ENCODE results near the gene RAD9A.

The RAD9A gene

DNA sequence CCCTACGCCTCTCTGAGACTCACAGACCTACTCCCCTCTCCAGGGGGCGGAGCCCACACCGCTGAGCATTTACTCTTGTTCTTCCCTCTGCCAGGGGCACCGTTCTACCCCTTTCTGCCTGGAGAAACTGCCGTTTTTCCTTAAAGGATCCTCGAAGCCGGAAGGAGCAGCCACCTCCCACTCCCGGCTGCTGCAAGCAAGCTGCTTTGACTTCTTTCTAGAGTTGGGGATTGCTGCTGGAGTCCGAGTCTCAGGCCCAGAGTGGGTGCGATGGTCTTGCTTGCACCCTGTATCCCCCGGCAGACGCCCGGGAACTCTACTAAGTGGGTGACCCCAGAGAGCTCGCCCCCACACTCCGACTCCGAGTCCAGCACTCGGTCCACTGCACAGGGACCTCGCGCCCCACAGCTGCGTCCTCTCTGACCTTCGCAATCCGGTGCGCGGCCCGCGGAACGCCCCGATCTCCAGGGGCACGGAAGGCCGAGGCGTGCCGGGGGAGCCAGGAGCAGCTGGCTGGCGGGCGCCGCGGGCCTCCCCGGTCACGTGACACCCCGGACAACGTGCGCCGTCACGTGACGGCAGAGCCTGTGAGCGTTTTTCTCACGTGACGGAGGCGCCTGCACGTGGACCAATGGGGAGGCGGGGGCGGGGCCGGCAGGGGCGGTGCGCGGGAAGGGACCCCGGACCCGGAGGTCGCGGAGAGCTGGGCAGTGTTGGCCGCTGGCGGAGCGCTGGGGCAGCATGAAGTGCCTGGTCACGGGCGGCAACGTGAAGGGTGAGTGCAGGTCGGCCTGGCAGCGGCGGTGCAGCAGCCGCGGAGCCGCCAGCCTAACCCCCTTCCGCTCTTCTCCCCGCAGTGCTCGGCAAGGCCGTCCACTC is at the start of gene RAD9A:
RAD9A (plus strand) TSS at position 683 of the 879 bp plus-strand sequence; CDS start at position 742, 59 bp downstream.
- FAIRE-seq: no peak

GRCh38 chr11:67344264-67344663 is 47.5 kb upstream of the RAD9A start:
- FAIRE-seq: no peak

GRCh38 chr11:67345247-67345919 is 46.4 kb upstream of the RAD9A start:
- no peak for FAIRE-seq

DNA sequence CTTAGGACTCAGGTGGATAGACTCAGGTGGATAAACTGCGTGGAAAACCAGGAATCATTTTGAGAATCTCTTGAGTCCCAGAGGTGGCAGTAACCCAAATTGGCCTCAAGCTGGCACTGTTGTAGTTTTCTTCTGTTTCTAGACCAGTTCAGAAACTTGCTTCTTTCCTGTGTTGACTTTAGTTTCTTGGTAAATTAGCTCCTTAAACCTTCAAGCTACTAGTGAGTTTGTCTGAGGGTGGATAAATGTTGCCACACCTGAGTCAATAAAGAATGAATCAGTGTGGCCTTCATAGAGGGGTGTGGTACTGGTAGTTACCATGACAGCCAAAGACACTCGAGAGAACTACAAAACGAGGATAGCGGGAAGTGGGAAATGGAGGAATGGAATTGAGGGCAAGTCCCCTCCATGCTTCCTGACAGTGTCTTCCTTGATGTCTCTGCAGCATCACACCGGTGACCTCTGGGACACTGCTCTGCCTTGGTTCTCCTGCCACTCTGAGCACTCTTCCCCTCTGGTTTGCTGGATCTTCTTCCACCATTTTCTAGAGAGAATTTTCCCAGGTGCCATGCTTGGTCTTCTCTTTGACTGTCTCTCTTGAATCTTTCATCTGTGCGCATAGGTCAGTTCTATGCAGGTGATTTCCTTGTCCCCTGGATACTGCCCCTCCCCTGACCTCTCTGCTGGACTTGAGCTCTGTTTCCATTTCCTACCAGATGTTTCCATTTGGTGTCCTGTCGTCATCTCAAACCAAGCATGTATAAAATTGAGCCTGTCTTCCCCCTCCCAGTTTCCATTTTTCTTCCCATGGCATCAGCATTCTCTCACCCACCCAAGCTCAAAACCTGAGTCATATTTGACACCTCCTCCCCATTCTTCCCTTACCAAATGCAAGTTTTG is 45.6 kb upstream of the RAD9A start:
- no peak for FAIRE-seq

- FAIRE-seq: no peak
These were observed 43.6 kb upstream of the RAD9A start for GRCh38 chr11:67347964-67348749.

DNA sequence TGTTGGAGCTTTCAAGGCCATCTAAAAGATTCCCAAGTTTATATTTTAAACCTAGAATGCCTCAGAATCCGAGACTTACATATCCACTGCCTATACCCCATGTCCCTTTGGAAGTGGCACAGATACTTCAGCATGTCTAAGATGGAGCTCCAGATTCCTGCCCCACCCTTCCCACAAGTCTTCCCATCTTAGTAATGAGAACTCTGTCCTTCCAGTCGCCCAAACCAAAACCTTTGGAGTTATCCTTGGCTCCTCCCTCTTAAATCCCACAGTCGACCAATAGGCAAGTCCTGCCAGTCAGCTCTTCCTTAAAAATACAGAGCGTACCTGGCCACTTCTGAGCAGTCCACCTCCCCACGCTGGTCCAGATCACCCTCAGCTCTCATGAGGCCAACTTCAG is 42.8 kb upstream of the RAD9A start:
- no peak for FAIRE-seq

DNA sequence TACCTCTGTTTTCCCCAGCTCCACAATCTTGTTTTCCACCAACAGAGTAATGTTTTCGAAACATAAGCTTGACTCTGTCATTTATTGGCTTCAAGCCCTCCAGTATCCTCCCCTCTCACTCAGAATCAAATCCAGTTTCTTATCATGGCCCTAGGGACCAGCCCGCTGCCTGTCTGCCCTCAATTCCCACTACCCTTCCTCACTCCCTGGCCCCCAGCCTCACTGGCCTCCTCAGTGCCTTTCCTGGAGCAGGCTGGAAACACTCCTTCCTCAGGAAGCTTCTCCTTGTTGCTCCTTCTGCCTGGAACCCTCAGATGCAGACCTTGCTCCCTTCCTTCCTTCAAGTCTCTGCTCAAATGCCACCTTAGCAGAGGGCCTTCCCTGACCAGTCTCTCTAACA is 42.3 kb upstream of the RAD9A start:
- no peak for FAIRE-seq

DNA sequence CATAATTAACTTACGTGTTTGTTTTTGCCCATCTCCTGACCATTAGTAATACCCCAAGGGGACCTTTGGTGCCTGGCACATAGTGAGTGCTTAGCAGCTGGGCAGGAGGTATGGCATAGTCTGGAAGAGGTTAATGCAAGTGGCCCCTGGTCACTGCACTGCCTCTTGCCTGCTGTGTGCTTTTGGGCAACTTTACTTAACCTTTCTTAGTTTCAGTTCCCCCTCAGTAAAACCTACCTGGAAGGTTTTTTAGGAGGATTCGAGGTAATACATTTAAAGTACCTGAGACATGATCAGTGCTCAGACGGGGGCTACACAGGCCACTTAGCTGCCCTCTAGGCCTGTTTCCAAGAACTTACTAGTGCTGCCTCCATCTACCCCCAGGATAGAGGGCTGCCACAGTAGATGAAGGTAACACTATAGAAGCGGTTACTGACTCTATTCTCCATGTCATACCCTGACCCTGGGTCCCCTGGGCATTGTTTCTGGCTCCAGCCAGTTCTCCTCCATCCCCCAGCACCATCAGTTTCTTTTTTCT is 41.8 kb upstream of the RAD9A start:
- no peak for FAIRE-seq

GRCh38 chr11:67351275-67352005 is 40.3 kb upstream of the RAD9A start:
- FAIRE-seq: no peak

DNA sequence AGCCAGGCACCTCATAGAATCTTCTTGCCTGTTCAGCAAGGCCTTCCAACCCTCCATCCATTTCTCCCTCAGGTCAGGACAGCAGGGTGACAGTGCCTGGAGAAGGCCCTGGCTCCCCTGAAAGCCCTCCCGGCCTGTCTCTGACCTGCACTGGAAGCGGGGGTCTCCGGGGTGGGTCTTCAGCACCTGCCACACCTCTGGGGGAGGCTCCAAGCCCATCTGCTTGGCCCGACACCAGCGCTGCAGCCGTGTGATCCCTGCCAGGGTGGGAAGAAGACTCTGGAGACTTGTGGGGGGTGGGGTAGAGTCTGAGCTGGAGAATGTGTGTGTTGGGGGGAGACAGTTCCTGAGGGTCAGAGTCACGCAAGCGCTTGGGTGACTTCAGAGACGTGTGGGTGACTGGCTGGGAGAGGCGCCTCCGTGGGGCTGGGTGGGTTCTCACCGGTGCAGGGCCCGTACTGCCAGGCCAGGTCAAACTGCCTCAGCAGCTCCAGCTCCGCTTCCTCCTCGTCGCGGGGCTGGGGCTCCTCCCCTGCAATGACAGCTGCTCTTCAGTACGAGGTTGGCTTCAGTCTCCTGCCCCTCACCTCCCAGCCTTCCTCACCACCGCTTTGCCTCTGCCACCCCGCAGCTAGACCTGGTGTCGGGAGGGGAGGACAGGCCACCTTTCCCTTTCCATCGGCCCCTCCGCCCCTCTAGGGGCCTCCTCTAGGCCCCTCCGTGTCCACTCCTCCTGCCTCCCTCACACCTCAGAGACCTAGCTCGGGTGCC is 39.1 kb upstream of the RAD9A start:
- FAIRE-seq: no peak

- no peak for FAIRE-seq
These were observed 38.3 kb upstream of the RAD9A start, which contains the start of gene POLD4 for GRCh38 chr11:67353317-67354074. Gene POLD4, minus strand, starts transcription at chr11:67353546. Its CDS starts 147 bp downstream, at chr11:67353399.

DNA sequence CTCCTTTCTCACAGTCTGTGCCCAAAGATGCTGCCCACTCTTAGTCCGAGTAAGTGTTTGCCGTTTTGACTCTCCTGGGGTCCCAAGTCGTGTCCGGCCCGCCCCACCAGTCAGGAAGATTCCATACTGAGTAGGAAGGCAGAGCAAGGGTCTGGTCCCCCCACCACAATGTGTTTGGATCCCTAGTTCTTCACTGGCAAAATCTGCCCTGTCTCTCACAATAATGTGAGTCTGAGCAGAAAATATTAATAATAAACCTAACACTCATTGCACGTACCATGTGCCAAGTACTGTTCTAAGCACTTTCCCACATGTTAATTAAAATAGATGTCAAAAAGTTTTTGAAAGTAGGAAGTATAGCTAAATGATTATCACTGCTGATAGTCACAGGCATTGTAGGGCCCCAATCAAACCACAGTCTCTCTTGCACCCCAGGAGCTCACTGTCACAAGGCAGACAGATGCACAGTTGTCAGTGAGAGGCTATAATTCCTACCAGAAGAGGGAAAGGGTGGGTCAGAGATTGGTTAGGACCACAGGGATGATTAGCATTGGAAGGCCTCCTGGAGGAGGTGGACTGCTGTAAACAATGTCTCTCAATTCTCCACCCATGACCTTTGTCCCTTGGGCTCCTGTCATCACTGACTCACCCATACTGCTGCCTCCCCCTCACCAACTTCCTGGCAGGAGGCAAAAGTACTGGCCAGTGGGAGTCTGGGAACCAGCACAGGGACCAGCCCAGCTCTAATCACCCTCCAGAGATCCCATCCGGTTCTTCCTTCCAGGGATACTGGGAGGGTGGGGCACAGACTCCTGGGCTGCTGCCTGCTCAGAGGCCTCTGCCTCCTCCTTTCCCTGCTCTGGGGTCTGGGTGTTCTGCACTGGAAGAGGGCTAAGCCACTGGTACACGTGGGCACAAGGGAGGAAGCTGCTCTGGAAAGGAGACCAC is 37.4 kb upstream of the RAD9A start:
- no peak for FAIRE-seq

DNA sequence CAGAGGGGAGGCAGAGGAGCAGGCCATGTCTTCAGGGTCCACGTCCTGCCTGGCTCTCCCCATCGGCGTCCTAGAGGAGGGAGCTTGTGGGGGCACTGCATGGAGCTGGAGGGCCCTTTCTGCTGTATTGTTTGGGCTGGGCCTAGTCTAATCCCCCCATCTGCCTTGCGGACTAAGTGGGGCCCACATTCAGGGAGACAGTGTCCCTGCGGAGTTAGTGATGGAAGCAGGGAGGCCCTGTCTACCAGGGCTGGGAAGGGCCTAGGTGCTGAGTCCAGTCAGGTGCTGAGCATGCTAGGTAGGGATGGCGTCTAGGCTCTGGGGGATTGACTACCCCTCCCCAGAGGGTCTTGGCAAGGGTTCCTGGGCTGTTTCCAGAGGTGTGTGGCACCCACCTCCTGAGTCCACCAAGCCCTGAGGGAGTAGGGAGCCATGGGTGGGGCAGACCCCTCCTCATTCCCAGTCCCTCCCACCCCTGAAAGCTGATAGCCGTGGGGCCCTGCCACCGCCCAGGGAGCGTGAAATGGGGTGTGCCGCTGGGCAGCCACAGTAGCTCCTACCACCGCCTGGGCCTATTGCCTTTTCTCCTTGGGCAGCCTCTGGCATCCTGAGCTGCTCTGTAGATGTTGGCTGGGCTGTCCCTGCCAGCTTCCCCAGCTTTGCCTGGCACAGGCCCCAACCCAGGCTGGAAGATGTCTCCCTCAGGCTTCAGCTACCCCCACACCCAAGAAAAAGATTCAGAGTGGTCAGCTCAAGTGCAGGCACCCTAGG is 36.6 kb upstream of the RAD9A start:
- no peak for FAIRE-seq

DNA sequence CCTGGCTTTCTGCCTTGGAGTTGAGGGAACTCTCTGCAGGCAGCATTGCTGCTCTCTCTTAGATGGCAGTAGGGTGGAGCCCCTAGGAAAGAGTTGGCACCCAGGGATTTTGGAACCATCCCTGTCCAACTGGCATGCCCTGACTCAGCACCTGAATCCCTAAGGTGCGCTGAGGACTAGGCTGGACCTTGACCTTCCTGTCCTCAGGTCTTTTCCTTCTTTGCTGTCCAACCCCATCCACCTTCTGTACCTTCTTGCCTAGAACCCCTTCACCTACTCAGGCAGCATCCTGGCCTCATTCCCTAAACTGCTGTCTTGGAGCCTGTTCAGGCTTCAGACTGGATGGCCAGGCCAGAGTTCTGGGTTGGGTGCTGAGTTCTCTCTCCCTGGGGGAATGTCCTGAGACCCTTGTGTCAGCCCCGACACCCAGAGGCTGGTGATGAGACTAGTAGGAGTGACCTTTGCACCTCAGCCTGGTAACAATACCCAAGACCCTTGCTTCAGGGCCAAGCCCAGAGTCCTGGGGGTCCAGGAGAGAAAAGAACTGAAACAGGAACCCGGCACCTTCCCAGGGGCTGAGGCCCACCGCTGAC is 35.9 kb upstream of the RAD9A start:
- no peak for FAIRE-seq

DNA sequence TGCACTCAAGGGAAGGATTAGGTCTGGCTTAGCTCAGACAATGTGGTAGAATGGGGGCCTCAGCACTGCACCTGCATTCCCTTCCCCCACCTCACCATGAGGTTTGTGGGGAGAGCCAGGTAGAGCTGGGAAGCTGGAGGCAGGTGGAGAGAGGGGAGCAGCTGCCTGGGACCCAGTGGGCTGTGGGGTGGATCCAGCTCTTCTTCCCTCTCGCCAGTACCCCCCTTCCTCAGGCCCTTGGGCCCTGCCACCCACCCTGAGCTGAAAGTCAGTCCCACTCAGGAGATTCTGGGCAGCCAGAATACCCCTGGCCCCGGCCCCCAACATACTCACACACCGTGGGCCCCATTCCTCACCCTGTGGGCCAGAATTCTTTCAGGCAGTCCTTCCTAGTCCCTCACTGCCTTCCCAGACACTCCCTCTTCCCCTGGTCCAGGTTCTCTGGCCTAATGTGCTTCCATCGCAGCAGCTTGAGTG is 35.4 kb upstream of the RAD9A start:
- FAIRE-seq: no peak

DNA sequence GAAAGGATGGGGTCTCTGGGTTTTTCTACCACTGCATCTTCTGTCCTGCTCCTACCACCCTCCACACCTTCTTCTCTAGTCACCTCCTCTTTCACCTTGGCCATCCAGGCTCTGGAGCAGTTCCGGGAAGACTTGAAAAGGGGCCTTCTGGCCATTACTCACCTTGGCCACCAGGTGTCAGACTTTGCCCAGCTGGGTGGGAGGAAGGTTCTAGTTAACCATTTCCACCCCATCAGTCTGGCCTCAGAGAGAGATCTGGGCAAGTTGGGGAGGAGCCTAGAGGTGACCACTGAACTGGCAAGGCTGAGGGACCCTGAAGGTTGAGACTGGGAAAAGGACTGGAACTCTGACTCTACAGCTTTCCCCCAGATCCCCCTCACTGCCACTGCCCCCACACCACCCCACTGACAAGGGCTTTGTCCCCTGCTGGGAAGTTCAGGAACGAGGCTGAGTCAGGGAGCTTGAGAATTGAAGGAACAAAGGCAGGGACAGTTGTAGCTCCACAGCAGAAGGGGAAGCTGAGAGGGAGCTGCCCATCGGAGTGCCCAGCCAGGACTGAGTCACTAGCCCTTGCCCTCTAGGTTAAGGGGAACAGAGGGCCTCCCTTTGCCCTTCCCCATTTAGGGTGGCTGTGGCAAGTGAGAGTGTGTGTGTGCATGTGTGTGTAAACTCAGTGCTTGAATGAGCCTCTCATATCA is 34.8 kb upstream of the RAD9A start:
- no peak for FAIRE-seq
